ENCODE data around the gene RPL35.

GRCh38 chr9:124813041-124813440 lies 48.7 kb downstream of the RPL35 start:
- TF ChIP-seq CTCF (IDR thresholded peaks at IDR 0.05): no peak
- TF ChIP-seq POLR2A (IDR thresholded peaks at IDR 0.05): no peak

Data from Peyer's patch (tissue), 4 donors.